Activated naive CD8-positive, alpha-beta T cell treated with anti-CD3 and anti-CD28 coated beads, Interleukin-2, amount 50 U/mL, for 24 hours (primary cell): ENCODE measurements around the gene ZNF276.
A peak's percentile ranks its signal among the peaks of the same experiment; 100 is the strongest.

Experiments
- ATAC-seq: fragments of 150-1000 bp; cut with Tn5 transposase; one replicate; pipeline ENCODE4 v1.10.0; 2021
- DNase-seq: peaks from one replicate; pipeline ENCODE4 v3.0.0; 2021
- H3K27ac Mint-ChIP-seq: one replicate; pipeline ENCODE4 v1.8.0; 2021; ENCODE audit warnings: mild to moderate bottlenecking, mixed read lengths
- H3K27me3 Mint-ChIP-seq: one replicate; pipeline ENCODE4 v1.8.0; 2021; ENCODE audit warnings: mixed read lengths
- H3K36me3 Mint-ChIP-seq: one replicate; pipeline ENCODE4 v1.8.0; 2021; ENCODE audit warnings: low read depth, mixed read lengths
- H3K4me1 Mint-ChIP-seq: one replicate; pipeline ENCODE4 v1.8.0; 2021; ENCODE audit warnings: mixed read lengths
- H3K4me3 Mint-ChIP-seq: one replicate; pipeline ENCODE4 v1.8.0; 2021; ENCODE audit warnings: mild to moderate bottlenecking, moderate library complexity, mixed read lengths
- H3K9me3 Mint-ChIP-seq: one replicate; pipeline ENCODE4 v1.8.0; 2021; ENCODE audit warnings: mixed read lengths

The ZNF276 gene

GRCh38 chr16:89716916-89717687 lies 4.2 kb upstream of the ZNF276 start:
- no peak for ATAC-seq

DNA sequence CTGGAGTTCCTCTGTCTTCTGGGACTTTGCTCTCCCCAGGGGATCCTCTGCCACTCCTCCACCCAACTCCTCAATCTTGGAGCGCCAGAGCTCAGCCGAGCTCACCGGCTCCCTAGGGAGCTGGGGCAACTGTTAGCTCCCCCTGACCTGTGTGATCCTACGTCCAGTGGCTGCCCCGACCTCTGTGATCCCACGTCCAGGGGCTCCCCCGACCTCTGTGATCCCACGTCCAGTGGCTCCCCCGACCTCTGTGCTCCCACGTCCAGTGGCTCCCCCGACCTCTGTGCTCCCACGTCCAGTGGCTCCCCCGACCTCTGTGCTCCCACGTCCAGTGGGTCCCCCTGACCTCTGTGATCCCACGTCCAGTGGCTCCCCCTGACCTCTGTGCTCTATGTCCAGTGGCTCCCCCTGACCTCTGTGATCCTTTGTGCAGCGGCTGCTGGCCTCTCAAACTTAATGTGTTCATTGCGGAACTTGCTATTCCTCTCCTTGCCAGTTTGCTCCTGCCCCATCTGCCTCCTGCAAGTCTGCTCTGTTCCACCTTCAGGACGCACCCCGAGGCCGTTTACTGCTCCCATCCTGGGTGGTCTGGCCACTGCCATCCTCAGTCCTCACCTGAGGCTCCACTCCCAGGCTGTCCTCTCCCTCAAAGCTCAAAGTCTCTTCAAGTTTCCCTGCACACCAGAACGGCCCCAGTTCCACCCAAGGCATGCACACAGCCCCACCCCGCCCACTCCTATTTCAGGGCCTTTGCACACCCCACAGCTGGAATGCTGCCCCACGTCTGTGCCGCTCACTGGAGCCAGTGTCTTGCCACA lies 3.4 kb upstream of the ZNF276 start:
- Mint-ChIP-seq H3K27me3 (no peaks in the 10 kb centered on the region), H3K9me3 (no peaks in the 10 kb centered on the region), H3K4me1 (peaks cover 44% of the 10 kb centered on the region), H3K27ac (peak overlapping the region; percentile 31), H3K36me3 (peaks cover 30% of the 10 kb centered on the region), H3K4me3 (peak overlapping the region; percentile 26)
- ATAC-seq, result no peak
- no peak for DNase-seq

More at GRCh38 chr16:89716916-89717687, 4.2 kb upstream of the ZNF276 start:
- Mint-ChIP-seq H3K36me3 (peaks cover 25% of the 10 kb centered on the region), H3K27me3 (no peaks in the 10 kb centered on the region), H3K4me1 (peaks cover 39% of the 10 kb centered on the region), H3K27ac (no peak overlapping the region), H3K4me3 (no peak overlapping the region), H3K9me3 (no peaks in the 10 kb centered on the region)
- DNase-seq, result no peak

- peaks cover 27% of the 10 kb centered on the region for H3K36me3 Mint-ChIP-seq
- peaks cover 50% of the 10 kb centered on the region for H3K4me1 Mint-ChIP-seq
- no peaks in the 10 kb centered on the region for H3K27me3 Mint-ChIP-seq
- no peaks in the 10 kb centered on the region for H3K9me3 Mint-ChIP-seq
- peak overlapping the region; percentile 79 for H3K27ac Mint-ChIP-seq
- peak overlapping the region; percentile 78 for H3K4me3 Mint-ChIP-seq
- DNase-seq (peak; percentile 36), ATAC-seq (no peak)
Observed at GRCh38 chr16:89720551-89720812, 855 bp upstream of the ZNF276 start.

GRCh38 chr16:89721546-89722391 lies 432 bp downstream of the ZNF276 start:
- Mint-ChIP-seq H3K36me3 (peaks cover 27% of the 10 kb centered on the region), H3K9me3 (no peaks in the 10 kb centered on the region), H3K4me1 (peaks cover 55% of the 10 kb centered on the region), H3K27ac (no peak overlapping the region), H3K27me3 (no peaks in the 10 kb centered on the region), H3K4me3 (peak overlapping the region; percentile 93)
- DNase-seq (peak; percentile 84), ATAC-seq (peak; percentile 22)

- peak; percentile 45 for ATAC-seq
- H3K27ac Mint-ChIP-seq, result peak overlapping the region; percentile 88
- H3K4me1 Mint-ChIP-seq, result peaks cover 63% of the 10 kb centered on the region
- H3K27me3 Mint-ChIP-seq, result no peaks in the 10 kb centered on the region
- no peaks in the 10 kb centered on the region for H3K9me3 Mint-ChIP-seq
- H3K36me3 Mint-ChIP-seq, result peaks cover 27% of the 10 kb centered on the region
- H3K4me3 Mint-ChIP-seq, result peak overlapping the region; percentile 93
- peak; percentile 70 for DNase-seq
Observed at GRCh38 chr16:89722392-89723278, 1.3 kb downstream of the ZNF276 start.

DNA sequence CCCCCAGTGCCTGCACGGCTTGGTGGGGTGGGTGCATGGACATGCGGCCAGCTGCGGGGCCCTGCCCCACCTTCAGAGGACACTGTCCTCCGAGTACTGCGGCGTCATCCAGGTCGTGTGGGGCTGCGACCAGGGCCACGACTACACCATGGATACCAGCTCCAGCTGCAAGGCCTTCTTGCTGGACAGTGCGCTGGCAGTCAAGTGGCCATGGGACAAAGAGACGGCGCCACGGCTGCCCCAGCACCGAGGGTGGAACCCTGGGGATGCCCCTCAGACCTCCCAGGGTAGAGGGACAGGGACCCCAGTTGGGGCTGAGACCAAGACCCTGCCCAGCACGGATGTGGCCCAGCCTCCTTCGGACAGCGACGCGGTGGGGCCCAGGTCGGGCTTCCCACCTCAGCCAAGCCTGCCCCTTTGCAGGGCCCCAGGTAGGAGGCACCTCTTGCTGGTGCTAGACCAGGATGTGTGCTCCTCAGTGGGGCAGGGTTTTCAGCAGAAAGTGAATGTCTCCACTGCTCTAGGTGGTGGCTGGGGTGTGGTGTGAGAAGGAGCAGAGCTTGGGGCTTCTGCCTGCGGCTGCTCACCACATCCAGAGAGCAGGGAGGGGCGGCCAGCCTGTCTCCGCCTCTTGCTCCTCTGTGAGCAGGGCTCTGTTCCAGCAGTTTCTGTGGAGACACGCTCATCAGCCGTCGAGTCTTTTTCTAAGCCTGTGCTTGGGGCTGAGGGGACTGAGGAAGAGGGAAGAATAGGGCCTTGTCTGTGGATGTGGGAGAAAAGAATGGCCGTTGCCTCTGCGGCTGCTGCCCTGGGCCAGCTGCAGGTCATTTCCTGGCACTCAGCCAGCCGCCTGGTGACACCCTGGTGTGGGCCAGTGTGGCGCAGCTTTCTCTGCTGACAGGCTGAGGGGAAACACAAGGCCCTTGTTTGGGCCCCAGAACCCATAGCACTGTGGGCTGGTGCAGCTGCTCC lies 2.2 kb downstream of the ZNF276 start:
- H3K27ac Mint-ChIP-seq, result peak overlapping the region; percentile 88
- no peaks in the 10 kb centered on the region for H3K9me3 Mint-ChIP-seq
- H3K36me3 Mint-ChIP-seq, result peaks cover 24% of the 10 kb centered on the region
- H3K4me1 Mint-ChIP-seq, result peaks cover 57% of the 10 kb centered on the region
- peak; percentile 67 for DNase-seq
- ATAC-seq, result peak; percentile 34
- H3K4me3 Mint-ChIP-seq, result peak overlapping the region; percentile 93
- no peaks in the 10 kb centered on the region for H3K27me3 Mint-ChIP-seq

GRCh38 chr16:89727406-89728120 lies 6.2 kb downstream of the ZNF276 start:
- H3K4me1 Mint-ChIP-seq, result peaks cover 46% of the 10 kb centered on the region
- H3K36me3 Mint-ChIP-seq, result peaks cover 39% of the 10 kb centered on the region
- H3K4me3 Mint-ChIP-seq, result no peak overlapping the region
- no peaks in the 10 kb centered on the region for H3K27me3 Mint-ChIP-seq
- DNase-seq (no peak), ATAC-seq (no peak)
- H3K9me3 Mint-ChIP-seq, result no peaks in the 10 kb centered on the region
- no peak overlapping the region for H3K27ac Mint-ChIP-seq

- Mint-ChIP-seq H3K4me3 (no peak overlapping the region), H3K9me3 (no peaks in the 10 kb centered on the region), H3K27me3 (no peaks in the 10 kb centered on the region), H3K27ac (no peak overlapping the region), H3K4me1 (peaks cover 32% of the 10 kb centered on the region), H3K36me3 (peaks cover 31% of the 10 kb centered on the region)
- ATAC-seq (no peak), DNase-seq (no peak)
Observed at GRCh38 chr16:89729293-89729692, 8.0 kb downstream of the ZNF276 start.

- no peaks in the 10 kb centered on the region for H3K9me3 Mint-ChIP-seq
- DNase-seq (no peak), ATAC-seq (no peak)
- peaks cover 38% of the 10 kb centered on the region for H3K36me3 Mint-ChIP-seq
- no peak overlapping the region for H3K4me3 Mint-ChIP-seq
- H3K27me3 Mint-ChIP-seq, result no peaks in the 10 kb centered on the region
- no peak overlapping the region for H3K27ac Mint-ChIP-seq
- H3K4me1 Mint-ChIP-seq, result peaks cover 29% of the 10 kb centered on the region
Observed at GRCh38 chr16:89729863-89730593, 8.7 kb downstream of the ZNF276 start.

- Mint-ChIP-seq H3K4me3 (no peak overlapping the region), H3K4me1 (peaks cover 30% of the 10 kb centered on the region), H3K27ac (no peak overlapping the region), H3K9me3 (no peaks in the 10 kb centered on the region), H3K27me3 (no peaks in the 10 kb centered on the region), H3K36me3 (peaks cover 44% of the 10 kb centered on the region)
- no peak for ATAC-seq
- no peak for DNase-seq
Observed at GRCh38 chr16:89730610-89731234, 9.4 kb downstream of the ZNF276 start.

DNA sequence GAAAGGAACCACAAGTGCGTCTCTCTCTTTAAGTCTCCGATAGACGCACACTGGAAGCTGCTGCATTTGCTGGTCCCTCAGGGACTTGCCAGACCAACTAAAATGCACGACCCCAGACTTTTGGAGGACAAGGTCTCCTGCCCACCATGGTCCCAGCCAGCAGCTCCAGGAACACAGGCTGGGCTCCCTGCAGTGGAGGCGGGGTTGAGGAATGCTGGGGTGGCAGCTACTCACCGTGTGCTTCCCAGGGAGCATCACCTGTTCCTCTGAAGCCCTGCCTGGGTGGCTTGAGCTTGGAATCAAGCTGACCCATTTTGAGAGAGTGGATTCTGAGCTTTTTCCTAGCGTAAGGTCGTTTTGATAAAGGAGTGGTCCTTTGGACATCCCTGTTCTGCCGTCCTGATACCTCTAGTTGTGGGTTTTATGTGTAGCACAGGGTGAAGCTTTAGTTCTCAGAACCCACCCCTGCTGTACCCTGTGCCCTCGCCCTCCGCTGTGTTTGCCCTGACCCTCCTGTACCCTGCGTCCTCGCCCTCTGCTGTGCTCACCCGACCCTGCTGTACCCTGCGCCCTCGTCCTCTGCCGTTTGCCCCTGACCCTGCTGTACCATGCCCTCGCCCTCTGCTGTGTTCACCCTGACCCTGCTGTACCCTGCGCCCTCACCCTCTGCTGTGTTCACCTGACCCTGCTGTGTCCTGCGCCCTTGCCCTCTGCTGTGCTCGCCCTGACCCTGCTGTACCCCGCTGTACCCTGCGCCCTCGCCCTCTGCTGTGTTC lies 11.0 kb downstream of the ZNF276 start:
- Mint-ChIP-seq H3K27me3 (no peaks in the 10 kb centered on the region), H3K4me1 (peaks cover 26% of the 10 kb centered on the region), H3K4me3 (no peak overlapping the region), H3K27ac (no peak overlapping the region), H3K9me3 (no peaks in the 10 kb centered on the region), H3K36me3 (peaks cover 54% of the 10 kb centered on the region)
- no peak for DNase-seq
- no peak for ATAC-seq
